Putamen (tissue), 1 donor: ENCODE data around the gene MAIP1.

Experiments used
- DNase-seq: peaks from one replicate; pipeline ENCODE4 v3.0.0-alpha.2; 2016; ENCODE audit warnings: low spot score

Gene MAIP1

DNA sequence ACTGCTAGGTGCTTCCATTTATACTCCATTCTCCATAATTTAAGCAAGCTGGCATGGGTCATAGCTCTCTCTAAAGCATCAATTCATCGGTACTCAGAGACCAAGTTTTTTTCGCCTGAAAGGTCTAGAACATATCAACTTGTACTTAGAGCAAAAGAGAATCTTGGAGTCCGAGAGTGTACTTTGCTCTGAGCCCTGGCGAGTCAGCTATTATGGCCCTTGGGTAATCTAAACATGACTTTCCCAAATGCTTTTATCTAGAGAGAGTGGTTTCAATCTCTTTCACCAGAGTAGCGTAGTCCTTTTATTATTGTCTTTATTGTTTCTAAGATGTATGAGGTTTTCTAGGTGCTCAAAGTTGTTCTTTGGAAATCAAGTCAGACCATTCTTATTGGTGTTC is 34.4 kb downstream of the MAIP1 start:
- no peak for DNase-seq

DNA sequence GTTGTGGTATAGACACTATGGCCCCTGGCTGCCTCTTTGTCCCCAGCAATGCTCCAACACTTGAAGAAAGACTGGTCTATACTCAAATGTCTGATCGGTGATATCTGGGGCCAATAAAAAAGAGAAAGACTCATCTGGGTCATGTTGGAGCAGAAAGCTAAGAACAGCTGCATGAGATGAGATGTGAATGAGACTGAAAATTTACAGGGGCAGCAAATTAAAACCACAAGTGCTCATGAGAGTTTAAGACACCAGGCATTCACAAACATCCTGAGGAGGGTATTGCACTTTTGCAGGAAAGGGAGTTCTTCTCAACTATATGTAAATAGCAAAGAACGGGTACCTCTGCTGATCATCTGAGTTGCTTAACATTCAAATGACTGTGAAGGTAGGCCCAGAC is 36.3 kb downstream of the MAIP1 start:
- no peak for DNase-seq

DNA sequence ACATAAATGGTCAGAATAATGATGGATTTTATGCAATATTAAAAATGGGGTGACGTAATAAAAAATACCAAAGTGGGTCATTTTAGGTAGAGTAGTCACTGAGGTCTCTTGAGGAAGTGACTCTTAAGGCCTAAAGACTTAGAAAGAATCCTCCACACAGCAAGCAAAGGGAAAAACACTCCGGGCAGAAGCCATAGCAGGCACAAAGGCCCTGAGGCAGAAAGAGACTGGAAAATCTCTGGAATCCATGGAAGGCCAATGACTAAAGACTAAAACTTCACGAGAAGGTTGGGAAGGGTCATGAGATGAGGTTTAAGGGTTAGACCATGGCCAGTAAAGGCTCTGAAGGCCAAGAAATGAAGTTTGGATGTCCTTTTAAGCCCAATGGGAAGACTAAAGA is 36.9 kb downstream of the MAIP1 start:
- no peak for DNase-seq

DNA sequence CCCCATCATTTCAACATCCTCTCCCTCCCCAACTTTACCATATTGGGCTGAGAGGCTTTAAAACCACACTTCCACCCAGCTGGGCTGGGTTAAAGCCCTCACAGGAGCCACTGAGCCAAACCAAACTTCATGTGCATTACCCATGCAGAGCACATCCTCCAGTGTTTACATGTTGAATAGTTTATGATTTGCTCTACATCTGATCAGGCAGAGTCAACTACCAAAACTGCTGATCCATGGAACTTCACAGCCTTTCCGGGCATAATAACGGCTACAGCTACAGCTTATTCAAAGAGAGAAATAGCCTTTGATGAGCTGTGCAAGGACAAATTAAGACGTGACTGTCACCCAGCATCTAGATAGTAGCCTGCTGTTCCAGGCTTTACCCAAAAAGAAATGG is 39.0 kb downstream of the MAIP1 start:
- DNase-seq, result no peak

DNA sequence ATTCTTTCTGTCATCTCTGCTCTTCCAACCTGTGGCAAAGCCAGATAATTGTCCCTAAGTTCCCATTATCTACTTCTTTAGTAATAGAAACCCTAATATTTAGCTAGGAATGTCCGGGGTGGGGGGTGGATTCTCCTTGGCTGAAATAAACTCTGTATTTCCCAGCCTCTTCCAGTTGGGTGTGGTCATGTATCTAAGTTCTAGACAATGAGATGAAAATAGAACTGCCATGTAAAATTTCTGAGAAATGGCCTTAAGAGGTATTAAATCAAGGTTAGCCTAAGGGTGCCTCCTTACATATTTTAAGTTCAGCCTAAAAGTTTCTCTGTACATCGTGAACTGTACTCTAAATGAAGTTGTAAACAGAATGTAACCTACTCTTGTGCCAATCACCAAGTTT is 39.5 kb downstream of the MAIP1 start:
- no peak for DNase-seq

DNA sequence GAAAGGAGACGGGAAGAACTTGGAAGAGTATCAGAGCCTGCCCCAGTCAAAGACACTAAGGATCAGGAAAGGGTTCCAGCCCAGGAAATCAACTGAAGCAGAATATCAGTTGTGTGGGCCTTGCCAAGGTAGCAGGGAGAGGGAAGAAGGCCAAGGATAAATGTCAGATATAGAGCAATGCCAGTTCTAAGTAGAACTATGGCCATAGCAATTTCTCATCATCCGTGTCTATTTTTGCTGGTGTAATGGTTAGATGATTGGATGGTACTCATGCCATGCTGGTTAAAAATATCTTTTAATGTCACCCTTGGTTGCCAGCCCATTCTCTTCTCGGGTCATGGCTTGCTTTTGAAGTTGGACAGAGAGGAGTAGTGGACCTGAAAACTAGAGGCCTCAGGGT is 41.9 kb downstream of the MAIP1 start:
- DNase-seq, result no peak

DNA sequence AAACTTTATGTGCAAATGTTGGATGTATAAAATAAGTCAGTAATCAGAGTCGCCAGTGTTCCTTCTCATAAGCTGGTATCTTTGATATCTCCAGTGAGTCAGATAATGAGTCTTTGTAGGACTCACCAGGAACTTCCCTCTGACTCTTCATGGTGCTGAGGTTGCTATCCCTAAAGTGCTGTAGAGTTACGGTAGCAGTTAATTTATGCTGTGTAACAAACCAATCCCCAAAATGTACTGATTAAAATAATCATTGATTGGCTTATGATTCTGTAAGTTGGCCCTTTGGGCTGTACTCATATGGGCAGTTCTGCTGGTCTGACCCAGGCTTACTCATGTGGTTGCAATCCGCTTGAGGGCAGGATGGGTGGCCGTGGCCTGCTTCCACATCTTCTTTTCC is 43.8 kb downstream of the MAIP1 start:
- DNase-seq, result no peak

DNA sequence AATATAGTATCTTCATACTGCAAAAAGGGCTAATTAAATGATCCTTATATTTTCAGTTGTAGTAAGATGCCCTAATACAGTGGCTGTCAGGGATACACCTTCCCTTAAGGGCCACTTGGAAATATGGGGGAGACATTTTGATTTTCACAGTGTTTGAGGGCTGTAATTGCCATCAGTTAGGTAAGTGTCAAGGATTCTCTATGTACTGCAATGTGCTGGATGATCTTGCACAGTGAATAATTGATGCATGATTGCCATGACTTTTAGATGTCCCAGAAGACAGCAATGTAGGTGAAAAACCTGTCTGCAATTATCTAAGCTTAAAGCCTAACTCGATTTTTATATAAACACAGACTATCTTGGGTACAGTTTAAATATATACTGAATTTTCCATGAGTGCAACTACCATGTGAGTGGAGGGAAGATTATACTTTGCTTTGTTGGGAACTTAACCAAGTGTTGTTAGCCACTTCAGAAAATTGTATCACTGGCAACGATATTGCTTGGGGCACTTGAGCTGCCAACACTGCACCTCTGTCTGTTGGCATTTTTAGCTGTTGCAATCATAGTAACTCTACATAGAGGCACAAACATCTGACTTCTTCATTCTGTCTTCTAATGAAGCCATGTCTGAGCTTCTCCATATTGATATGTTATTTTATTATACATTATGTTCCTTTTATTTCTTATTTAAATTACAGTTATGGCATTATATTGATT is 45.2 kb downstream of the MAIP1 start:
- no peak for DNase-seq

DNA sequence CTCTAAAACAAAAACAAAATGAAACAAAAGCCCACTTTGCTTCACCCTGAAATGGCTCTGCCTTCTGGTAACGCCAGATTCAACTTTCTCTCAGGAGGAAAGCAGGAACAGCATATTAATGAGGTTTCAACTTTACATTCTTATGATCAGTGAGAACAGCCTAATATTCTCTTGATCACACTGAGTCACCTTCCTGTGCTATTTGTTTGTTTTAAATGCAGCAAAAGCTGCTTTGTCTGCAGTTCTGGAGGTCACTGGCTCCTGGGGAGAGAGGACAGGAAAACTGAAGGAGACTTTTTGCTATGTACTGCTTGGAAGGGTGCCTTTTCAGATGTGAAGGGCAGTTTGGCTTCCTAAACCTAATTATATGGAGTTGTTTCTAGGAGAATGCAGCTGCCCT is 48.1 kb downstream of the MAIP1 start:
- DNase-seq, result no peak

DNA sequence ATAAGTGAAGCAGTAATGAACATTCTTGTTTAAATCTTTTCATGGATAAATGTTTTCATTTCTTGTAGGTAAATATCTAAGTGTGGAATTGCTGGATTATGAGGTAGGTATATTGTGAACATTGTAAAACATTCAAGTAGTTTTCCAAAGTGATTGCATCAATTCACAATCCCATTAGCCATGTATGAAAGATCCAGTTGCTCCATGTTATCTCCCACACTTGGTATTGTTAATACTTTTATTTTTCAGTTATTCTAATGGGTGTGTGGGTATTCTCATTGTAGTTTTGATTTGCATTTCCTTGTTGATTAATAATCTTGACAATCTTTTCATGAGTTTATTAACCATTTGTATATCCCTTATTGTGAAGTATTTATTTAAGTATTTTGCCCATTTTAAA is 50.3 kb downstream of the MAIP1 start:
- DNase-seq, result no peak

DNA sequence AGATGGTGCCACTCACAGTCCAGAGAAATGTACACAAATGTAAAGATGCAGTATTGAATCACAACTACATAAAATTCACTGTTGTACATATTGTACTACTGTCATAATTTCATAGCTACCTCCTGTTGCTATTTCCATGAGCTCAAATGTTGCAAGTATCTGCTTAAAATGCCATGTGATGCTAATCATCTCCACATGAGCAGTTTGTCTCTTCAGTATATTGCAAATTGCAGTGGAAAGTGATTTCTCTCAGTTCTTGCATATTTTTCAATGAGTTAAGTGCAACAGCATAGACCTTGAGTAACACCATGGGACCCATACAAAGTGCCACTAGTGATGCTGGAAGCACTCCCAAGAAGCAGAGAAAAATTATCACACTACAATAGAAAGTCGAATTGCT is 51.9 kb downstream of the MAIP1 start:
- DNase-seq, result no peak

DNA sequence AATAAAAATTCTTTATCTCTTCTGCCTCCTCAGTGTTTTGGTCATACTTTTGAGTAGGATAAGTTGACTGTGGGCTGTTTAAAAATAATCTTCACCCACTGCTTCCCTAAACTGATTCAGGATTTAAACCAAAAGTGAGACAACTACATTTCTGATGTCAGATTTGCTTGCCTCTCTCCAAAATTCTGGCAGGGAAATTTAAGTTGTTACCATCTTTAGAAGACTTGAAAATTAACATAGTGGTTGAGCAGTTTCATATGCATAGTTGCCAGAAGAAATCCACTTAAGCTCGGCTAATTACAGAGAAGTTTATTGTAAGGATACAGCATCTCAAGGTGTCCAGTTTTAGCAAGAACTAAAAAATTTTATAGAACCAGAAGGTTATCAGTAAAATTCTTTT is 57.0 kb downstream of the MAIP1 start:
- DNase-seq, result no peak
